ENCODE data around the gene MPPED2. TPM values are rescaled to one million over a fixed set of nuclear protein-coding genes. Genes with fewer than 3 reads are reported as not detected.

Gene MPPED2
- total RNA-seq, 6 experiments from 2014 or later = 0.12 to 1.8 (median 0.75) TPM

GRCh38 chr11:30370164-30370563 lies 216.0 kb downstream of the MPPED2 start:
- Histone ChIP-seq H3K4me1 (no peaks in the 10 kb centered on the region), H3K9me3 (no peaks in the 10 kb centered on the region), H3K27me3 (no peaks in the 10 kb centered on the region), H3K27ac (no peak overlapping the region), H3K36me3 (no peaks in the 10 kb centered on the region), H3K4me3 (no peak overlapping the region)
- TF ChIP-seq POLR2A (IDR thresholded peaks at IDR 0.05) = no peak
- TF ChIP-seq CTCF (IDR thresholded peaks at IDR 0.05) = no peak
- intact Hi-C loops (cut with DNase I) = no loop called here
- 55% methylated on average over 1 of the region's 1 CpG for WGBS (ENCODE audit: insufficient coverage, low coverage, low lambda C conversion rate, missing lambda C conversion rate)
- DNase-seq = no peak
- no peak for ATAC-seq

GRCh38 chr11:30368394-30368793 lies 217.8 kb downstream of the MPPED2 start:
- H3K27ac ChIP-seq = no peak overlapping the region
- H3K4me3 ChIP-seq = no peak overlapping the region
- ATAC-seq (no peak), DNase-seq (no peak)
- intact Hi-C loops (cut with DNase I) = no loop called here
- no peaks in the 10 kb centered on the region for H3K4me1 ChIP-seq
- H3K27me3 ChIP-seq = no peaks in the 10 kb centered on the region
- TF ChIP-seq POLR2A (IDR thresholded peaks at IDR 0.05) (no peak), CTCF (IDR thresholded peaks at IDR 0.05) (no peak)
- no peaks in the 10 kb centered on the region for H3K36me3 ChIP-seq
- no peaks in the 10 kb centered on the region for H3K9me3 ChIP-seq
- WGBS (ENCODE audit: insufficient coverage, low coverage, low lambda C conversion rate, missing lambda C conversion rate) = 67% methylated on average over 4 of the region's 4 CpGs

GRCh38 chr11:30365793-30366517 lies 220.2 kb downstream of the MPPED2 start:
- Histone ChIP-seq H3K36me3 (no peaks in the 10 kb centered on the region), H3K27me3 (no peaks in the 10 kb centered on the region), H3K9me3 (no peaks in the 10 kb centered on the region), H3K4me3 (no peak overlapping the region), H3K27ac (no peak overlapping the region), H3K4me1 (no peaks in the 10 kb centered on the region)
- 83% methylated on average over 3 of the region's 3 CpGs for WGBS (ENCODE audit: insufficient coverage, low coverage, low lambda C conversion rate, missing lambda C conversion rate)
- DNase-seq (no peak), ATAC-seq (no peak)
- intact Hi-C loops (cut with DNase I) = no loop called here
- no peak for TF ChIP-seq POLR2A (IDR thresholded peaks at IDR 0.05)
- no peak for TF ChIP-seq CTCF (IDR thresholded peaks at IDR 0.05)

- TF ChIP-seq CTCF (IDR thresholded peaks at IDR 0.05) (no peak), POLR2A (IDR thresholded peaks at IDR 0.05) (no peak)
- WGBS (ENCODE audit: insufficient coverage, low coverage, low lambda C conversion rate, missing lambda C conversion rate) = 73% methylated on average over 9 of the region's 9 CpGs
- intact Hi-C loops (cut with DNase I) = no loop called here
- Histone ChIP-seq H3K9me3 (no peaks in the 10 kb centered on the region), H3K36me3 (no peaks in the 10 kb centered on the region), H3K4me3 (no peak overlapping the region), H3K4me1 (no peaks in the 10 kb centered on the region), H3K27ac (no peak overlapping the region), H3K27me3 (no peaks in the 10 kb centered on the region)
- no peak for ATAC-seq
- DNase-seq = no peak
Measured at GRCh38 chr11:30364837-30365482, 221.2 kb downstream of the MPPED2 start.
